ENCODE results near the gene CPEB1. TPM values are rescaled to one million over a fixed set of nuclear protein-coding genes. Genes with fewer than 3 reads are reported as not detected.

CPEB1 gene
- total RNA-seq, 1 donor from 2014 or later, result 0.40 TPM

- peak; percentile 70 to 73 for DNase-seq (ENCODE audit: low spot score in 2 of 2, unreplicated experiment in 2 of 2)
- Mint-ChIP-seq H3K9me3 (no peaks in the 10 kb centered on the region), H3K36me3 (no peaks in the 10 kb centered on the region), H3K4me3 (peak overlapping the region; percentile 87), H3K27ac (peak overlapping the region; percentile 72), H3K27me3 (ENCODE audit: low read depth) (peaks cover 87% of the 10 kb centered on the region), H3K4me1 (peaks cover 13% of the 10 kb centered on the region)
- no peak for TF ChIP-seq CTCF (IDR thresholded peaks at IDR 0.05; ENCODE audit: unreplicated experiment)
These were observed 33.3 kb upstream of the CPEB1 start for GRCh38 chr15:82680200-82681102.

DNA sequence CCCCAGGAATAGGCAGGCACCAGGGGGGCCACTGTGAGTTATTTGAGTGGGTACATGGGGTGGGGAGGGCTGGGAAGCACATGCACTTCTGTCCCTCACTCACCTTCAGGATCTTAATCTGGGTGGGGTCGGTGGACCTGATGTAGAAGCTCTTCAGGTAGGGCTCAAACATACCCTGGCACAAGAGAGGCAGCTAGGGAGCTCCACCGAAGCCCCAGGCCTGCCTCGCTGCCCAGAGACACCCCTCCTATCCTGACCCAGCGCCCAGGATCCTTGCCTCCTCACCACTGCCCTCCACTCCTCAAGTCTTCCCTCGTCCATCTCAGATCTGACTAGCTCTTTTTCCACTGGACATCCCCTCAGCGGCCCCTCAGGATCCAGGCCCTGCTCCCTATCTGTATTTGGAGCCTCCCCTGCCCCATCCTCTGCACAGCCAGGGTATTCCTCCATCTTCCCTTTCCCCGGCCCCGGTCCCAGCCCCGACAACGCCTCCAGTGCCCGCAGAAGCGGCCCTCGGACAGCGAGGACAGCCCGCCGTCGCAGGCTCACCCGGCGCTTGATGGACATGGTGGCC lies 32.5 kb upstream of the CPEB1 start:
- Mint-ChIP-seq H3K4me1 (peaks cover 13% of the 10 kb centered on the region), H3K36me3 (no peaks in the 10 kb centered on the region), H3K4me3 (peak overlapping the region; percentile 87), H3K9me3 (no peaks in the 10 kb centered on the region), H3K27ac (peak overlapping the region; percentile 37), H3K27me3 (ENCODE audit: low read depth) (peaks cover 91% of the 10 kb centered on the region)
- DNase-seq (ENCODE audit: low spot score in 2 of 2, unreplicated experiment in 2 of 2), result no peak
- no peak for TF ChIP-seq CTCF (IDR thresholded peaks at IDR 0.05; ENCODE audit: unreplicated experiment)

DNA sequence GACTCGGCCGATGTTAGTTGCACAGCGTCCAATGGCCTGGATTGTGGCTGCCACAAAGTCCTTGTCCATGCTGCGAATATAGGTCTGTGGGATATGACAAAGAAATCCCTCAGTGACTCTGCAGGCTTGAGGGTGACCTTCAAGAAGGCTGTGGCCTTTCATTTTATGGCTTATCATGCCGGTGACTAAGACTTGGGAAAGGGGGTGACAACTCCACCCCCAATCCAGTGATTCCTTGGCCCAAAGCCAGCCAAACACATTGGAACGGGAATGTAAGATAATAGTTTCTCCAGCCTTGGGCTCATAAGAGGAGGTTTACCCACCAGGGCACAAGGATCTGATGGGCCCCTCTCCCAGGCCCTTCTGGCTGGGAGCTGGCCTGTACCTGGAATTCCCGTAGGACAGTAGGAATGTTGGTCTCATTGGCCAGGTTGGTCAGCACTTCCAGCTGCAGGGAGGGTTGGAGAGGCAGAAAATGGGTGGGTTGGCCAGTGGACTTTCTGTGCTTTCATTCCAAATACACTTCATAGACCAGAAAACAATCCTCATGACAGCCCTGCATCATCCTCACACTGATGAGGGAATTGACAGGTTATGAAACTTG lies 30.7 kb upstream of the CPEB1 start:
- TF ChIP-seq CTCF (IDR thresholded peaks at IDR 0.05; ENCODE audit: unreplicated experiment), result no peak
- no peak for DNase-seq (ENCODE audit: low spot score in 2 of 2, unreplicated experiment in 2 of 2)
- Mint-ChIP-seq H3K27me3 (ENCODE audit: low read depth) (peaks cover 78% of the 10 kb centered on the region), H3K9me3 (no peaks in the 10 kb centered on the region), H3K27ac (no peak overlapping the region), H3K4me3 (no peak overlapping the region), H3K36me3 (no peaks in the 10 kb centered on the region), H3K4me1 (peaks cover 13% of the 10 kb centered on the region)

DNA sequence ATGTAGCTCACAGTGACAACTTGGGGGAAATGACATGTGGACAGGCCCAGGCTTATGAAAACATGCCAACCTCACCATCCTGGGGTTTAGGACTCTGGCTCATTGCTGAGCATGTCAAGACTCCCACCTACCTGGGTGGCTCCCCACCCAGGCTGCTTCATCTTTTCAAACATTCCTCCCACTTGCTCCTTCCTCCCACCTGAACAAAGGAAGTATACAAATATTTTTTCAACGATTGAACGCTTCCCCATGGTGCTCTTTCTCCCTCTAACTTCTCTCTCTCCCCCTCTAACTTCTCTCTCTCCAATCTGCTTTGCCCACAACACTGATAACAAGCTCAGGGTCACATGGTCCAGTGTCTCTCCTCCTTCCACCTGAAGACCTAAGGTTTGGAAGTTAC lies 27.7 kb upstream of the CPEB1 start:
- Mint-ChIP-seq H3K9me3 (no peaks in the 10 kb centered on the region), H3K27me3 (ENCODE audit: low read depth) (peaks cover 66% of the 10 kb centered on the region), H3K36me3 (no peaks in the 10 kb centered on the region), H3K4me3 (no peak overlapping the region), H3K27ac (no peak overlapping the region), H3K4me1 (peaks cover 3% of the 10 kb centered on the region)
- no peak for DNase-seq (ENCODE audit: low spot score in 2 of 2, unreplicated experiment in 2 of 2)
- no peak for TF ChIP-seq CTCF (IDR thresholded peaks at IDR 0.05; ENCODE audit: unreplicated experiment)

- H3K4me1 Mint-ChIP-seq, result no peaks in the 10 kb centered on the region
- H3K27me3 Mint-ChIP-seq (ENCODE audit: low read depth), result peaks cover 51% of the 10 kb centered on the region
- no peaks in the 10 kb centered on the region for H3K36me3 Mint-ChIP-seq
- H3K27ac Mint-ChIP-seq, result no peak overlapping the region
- H3K9me3 Mint-ChIP-seq, result no peaks in the 10 kb centered on the region
- no peak for TF ChIP-seq CTCF (IDR thresholded peaks at IDR 0.05; ENCODE audit: unreplicated experiment)
- H3K4me3 Mint-ChIP-seq, result no peak overlapping the region
- DNase-seq (ENCODE audit: low spot score in 2 of 2, unreplicated experiment in 2 of 2), result no peak
These were observed 23.5 kb upstream of the CPEB1 start for GRCh38 chr15:82670699-82671098.
